ENCODE data around the gene SP4.

SP4 gene

DNA sequence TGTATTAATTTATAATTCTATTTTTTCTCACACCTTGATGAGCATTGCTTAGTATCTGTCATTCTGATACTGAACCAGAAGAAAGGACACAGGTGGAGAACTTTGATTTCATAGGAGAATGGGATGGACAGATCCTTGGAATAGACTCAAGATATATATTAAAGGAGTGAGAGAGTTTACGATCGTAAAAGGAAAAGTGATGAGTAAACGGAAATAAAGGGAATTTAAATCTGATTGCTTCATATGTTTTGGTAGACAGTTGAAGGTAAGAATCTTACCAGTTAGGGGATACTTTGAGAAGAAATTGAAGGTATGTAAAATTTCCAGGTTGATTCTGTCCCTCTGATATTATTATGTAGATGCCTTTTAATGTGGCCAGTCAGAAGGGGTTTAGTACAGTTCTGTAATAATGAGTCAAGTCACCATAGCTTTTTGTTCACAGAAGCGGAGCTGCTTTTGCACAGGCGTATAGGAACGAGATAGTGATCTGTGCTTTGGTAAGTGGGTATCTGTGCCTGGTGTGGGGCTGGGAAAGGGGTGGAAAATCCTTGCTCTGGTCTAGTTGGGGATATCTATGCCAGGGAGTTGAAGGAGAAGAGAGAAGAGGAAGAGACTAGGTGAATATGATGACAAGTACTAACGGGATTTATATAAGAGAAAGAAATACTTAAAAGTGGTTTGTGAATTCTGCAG is 15.4 kb downstream of the SP4 start:
- DNase-seq (ENCODE audit: low read depth, low spot score), result no peak

GRCh38 chr7:21448974-21449373 is 21.1 kb downstream of the SP4 start:
- DNase-seq (ENCODE audit: low read depth, low spot score), result no peak

DNA sequence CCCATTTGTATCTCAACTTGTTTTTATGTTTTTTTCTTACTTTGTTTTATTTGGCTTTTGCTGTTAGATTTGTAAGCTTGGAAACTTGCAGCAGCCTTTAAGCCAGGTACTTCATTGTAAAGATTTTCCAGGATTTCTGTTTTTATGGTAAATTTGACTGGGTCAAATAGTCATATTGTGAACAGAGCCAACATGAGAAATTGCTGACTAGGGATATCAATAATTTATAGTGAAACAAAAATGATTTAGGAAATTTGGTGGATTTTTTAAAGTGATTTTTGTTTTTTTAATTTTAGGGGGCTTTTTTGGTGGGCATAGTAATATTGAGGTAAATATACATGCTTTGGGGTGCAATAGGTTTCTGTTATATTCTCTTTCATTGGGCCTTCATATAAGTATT is 22.2 kb downstream of the SP4 start:
- DNase-seq (ENCODE audit: low read depth, low spot score), result no peak

- DNase-seq (ENCODE audit: low read depth, low spot score), result no peak
Measured at GRCh38 chr7:21450941-21451340, 23.1 kb downstream of the SP4 start.

DNA sequence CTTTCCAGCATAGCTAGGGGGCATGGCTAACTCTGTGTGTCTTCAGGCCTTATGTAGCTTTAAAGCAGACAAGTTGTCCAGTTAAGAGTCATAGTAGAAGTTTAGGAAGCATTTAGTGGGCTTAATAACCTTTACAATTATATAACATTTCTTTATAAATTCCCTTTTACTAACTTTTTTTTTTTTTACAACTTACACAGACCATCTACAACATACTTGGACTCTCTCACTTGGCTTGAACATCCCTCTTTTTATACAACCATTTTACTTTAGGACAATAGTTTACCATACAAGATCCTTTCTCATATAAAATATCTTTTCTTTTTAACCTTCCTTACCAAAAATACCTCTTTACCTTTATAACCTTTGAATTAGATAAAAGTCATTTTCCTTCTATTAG is 26.3 kb downstream of the SP4 start:
- no peak for DNase-seq (ENCODE audit: low read depth, low spot score)

- DNase-seq (ENCODE audit: low read depth, low spot score), result no peak
Measured at GRCh38 chr7:21454906-21455305, 27.0 kb downstream of the SP4 start.

- DNase-seq (ENCODE audit: low read depth, low spot score), result no peak
Measured at GRCh38 chr7:21461282-21461681, 33.4 kb downstream of the SP4 start.

- DNase-seq (ENCODE audit: low read depth, low spot score), result no peak
Measured at GRCh38 chr7:21462081-21462480, 34.2 kb downstream of the SP4 start.

- no peak for DNase-seq (ENCODE audit: low read depth, low spot score)
Measured at GRCh38 chr7:21463524-21463923, 35.6 kb downstream of the SP4 start.

GRCh38 chr7:21468969-21469368 is 41.1 kb downstream of the SP4 start:
- DNase-seq (ENCODE audit: low read depth, low spot score), result no peak

GRCh38 chr7:21469894-21470293 is 42.0 kb downstream of the SP4 start:
- no peak for DNase-seq (ENCODE audit: low read depth, low spot score)

DNA sequence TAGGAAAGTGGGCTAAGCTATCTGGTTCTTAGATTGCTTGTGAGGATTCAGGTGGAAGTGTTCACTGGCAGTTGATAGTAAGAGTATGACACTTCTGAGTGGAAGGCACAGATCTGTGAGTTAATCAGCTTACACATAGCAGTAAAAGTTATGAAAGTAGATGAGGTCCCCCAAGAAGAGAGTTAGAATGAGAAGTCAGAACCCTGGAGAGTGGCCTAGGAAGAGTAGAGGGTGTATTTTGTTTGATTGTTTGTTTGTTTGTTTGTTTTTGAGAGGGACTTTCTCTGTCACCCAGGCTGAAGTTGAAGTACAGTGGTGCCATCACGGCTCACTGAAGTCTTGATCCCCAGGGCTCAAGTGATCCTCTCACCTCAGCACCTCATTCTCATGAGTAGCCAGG is 44.1 kb downstream of the SP4 start:
- DNase-seq (ENCODE audit: low read depth, low spot score), result no peak

- DNase-seq (ENCODE audit: low read depth, low spot score), result no peak
Measured at GRCh38 chr7:21476429-21476828, 48.5 kb downstream of the SP4 start.

DNA sequence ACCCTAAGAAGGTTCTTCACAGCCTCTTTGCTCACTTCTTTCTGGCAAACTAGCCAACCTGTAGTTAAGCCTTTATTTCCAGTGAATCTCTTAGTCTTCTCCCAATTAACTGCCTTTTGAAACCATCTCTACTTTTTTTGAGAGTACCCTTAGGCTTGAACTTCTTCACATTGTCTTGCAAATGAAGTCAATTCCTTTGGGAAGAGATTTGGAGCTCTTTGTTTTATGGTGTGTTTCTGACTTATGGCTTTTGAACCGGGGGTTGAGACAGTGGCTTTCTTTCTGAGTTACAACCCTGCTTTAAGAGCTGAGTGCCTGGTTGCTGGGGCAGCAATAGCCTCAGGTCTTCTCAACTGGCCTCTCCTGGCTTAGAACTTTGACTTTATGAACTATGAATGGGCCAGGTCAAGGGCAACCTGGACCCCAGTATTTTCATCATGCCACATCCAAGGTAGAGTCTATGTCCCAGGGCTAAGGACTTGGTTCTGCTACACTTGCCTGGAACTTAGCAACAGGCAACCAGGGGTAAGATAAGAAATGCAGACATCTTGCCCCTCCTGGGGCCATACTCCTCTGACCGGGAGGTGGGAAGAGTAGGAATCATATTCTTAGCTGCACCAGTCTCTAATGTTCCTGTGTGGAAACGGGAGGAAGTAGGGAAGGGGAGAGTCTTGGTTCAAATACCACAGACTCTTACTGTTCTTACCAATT is 53.0 kb downstream of the SP4 start:
- DNase-seq (ENCODE audit: low read depth, low spot score), result no peak

GRCh38 chr7:21486511-21486910 is 58.6 kb downstream of the SP4 start:
- DNase-seq (ENCODE audit: low read depth, low spot score), result no peak

DNA sequence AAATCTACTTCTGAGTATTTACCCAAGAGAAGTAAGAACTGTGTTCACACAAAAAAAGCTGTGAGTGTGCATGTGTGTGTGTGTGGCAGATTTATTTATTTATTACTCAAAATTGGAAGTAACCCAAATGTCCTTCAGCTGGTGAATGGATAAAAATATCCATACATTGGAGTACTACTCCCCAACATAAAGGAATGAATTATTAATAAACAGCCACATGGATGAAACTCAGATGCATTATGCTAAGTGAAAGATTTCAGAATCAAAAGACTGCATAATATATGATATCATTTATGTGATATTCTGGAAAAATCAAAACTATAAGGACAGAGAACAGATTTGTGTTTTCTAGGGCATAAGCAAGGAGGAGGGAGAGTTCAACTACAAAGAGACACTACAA is 67.8 kb downstream of the SP4 start:
- no peak for DNase-seq (ENCODE audit: low read depth, low spot score)

DNA sequence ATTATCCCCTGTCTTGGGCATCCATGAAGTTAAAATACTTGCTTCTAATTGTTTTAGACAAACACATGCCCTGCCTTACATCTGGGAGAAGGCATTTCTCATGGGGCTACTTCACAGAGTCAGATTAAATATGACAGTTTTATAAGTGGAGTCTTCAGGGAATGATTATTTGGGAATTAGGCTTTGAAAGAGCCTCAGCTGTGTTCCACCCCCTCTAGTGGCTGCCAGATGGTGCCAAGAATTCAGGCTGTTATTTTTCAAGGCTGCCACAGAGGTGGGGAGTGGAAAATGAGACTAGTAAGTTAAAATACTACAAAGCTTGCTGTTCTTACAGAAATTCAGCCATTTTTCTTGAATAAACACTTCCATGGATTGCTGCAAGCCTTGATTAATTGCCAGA is 69.2 kb downstream of the SP4 start:
- no peak for DNase-seq (ENCODE audit: low read depth, low spot score)

DNA sequence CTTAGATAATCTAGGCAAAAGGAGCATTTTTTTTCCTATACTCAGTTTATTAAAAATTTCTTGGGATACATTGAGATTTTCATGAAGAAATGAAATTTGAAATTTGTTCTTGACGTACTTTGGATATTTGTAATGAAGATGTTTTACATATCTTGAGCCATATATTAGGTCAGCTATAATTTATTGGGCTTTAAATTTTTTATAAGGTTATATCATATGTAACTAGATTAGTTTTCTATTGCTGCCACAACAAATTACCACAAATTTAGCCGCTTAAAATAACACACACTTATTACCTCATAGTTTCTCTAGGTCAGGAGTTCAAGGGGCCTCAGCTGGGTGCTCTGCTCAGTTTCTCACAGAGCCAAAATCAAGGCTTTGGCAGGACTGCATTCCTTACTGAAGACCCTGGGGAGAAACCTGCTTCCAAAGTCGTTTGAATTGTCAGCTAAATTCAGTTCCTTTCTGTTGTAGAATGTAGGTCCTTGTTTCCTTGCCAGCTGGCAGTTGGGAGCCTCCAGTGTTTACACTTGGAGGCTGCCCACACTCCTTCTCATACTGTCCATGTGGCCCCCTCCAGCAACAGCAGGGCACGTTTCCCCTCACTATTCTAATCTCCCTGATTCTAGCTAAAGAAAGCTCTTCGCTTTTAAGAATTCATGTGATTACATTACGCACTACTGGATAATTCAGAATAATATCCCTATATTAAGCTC is 72.4 kb downstream of the SP4 start:
- DNase-seq (ENCODE audit: low read depth, low spot score), result peak; percentile 7

GRCh38 chr7:21504021-21504420 is 76.1 kb downstream of the SP4 start:
- no peak for DNase-seq (ENCODE audit: low read depth, low spot score)

DNA sequence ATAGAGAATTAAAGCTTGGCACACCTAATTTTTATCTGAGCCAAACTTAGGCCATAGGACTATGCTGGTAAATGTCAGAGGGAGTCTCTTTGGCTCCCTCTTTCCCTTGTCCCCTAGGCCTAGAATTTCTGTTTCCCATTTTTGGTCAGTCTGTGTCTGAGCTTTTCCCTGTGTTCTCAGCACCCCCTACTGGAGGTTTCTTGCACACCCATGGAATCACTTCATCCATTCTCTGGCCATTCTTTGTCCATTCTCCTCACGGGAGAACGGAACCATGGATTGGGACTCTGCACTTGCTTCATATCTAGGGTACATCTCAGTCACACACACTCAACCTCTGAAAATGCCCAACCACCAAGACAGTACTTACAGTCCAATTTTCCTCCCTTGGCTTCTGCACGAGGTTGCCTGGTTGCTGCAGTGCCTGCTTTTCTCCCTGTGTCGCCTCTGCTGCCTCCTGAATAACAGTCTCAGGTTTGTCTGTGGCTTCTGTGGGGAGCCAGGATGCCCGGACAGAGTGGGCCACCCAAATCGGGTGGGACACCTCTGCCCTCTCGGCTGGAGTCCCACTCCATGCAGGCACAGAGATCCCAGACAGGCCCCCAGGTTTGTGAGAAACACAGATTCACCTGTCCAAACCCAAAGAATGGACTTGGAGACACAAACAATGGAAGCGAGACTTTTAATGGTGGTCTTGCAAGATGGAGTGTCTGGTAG is 79.9 kb downstream of the SP4 start:
- peak; percentile 4 for DNase-seq (ENCODE audit: low read depth, low spot score)

DNA sequence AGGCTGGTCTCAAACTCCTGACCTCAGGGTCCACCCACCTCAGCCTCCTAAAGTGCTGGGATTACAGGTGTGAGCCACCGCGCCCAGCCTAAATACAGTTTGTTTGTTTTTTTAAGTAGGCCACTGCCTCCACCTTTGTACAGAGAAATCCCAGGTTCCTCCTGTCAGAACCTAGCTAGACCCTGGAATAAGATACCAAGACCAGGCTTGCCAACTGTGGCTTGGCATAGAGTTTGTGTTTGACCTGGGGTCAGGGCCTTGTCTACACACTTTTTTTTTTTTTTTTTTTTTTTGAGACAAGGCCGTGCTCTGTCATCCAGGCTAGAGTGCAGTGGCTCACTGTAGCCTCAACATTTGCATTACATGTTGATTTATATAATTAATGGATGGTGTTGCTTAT is 80.7 kb downstream of the SP4 start:
- no peak for DNase-seq (ENCODE audit: low read depth, low spot score)

DNA sequence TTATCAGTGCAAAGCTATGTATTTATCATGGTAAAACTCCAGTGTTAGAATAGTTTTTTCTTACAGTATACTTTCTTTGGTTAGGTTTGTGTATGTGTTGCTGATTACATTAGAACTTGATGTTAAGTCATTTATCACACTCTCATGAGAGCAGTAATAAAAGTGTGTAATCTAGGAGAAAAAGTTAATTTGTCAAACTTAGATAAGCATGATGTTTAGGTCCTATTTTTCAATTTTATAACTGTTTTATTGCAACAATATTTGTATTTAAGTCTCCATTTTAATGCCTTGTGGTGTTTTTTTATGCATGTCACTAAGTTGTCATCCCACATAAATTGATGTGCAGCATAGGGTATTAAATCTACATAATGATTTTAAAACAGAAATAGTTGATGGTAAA is 86.2 kb downstream of the SP4 start:
- no peak for DNase-seq (ENCODE audit: low read depth, low spot score)
